WTC11 (cell line): ENCODE measurements around the gene PLXNA1. TPM values are rescaled to one million over a fixed set of nuclear protein-coding genes. Genes with fewer than 3 reads are reported as not detected.
A peak's percentile ranks its signal among the peaks of the same experiment; 100 is the strongest.

Source experiments
- ATAC-seq: fragments of 200-7000 bp; cut with Tn5 transposase; 2 replicates; pipeline ENCODE4 v1.10.0; 2021; ENCODE audit warnings: mild to moderate bottlenecking, moderate library complexity
- CTCF ChIA-PET: fragments of 300-600 bp; sonication (Branson Sonifier 250); formaldehyde crosslinking; loops from one replicate; lab custom pipeline; 2021; ENCODE audit warnings: antibody characterized with exemption; lab: Charles Lee
- POLR2A ChIA-PET: fragments of 350-600 bp; sonication (Branson Sonifier 250); formaldehyde crosslinking; loops from one replicate; lab custom pipeline; 2021; ENCODE audit warnings: antibody characterized with exemption; lab: Charles Lee
- DNase-seq: peaks from one replicate; pipeline ENCODE4 v3.0.0; 2021; ENCODE audit warnings: low spot score
- H3K27ac Mint-ChIP-seq: 2 replicates; pipeline ENCODE4 v1.8.0; 2021; ENCODE audit warnings: mixed read lengths
- H3K27me3 Mint-ChIP-seq: 2 replicates; pipeline ENCODE4 v1.8.0; 2021; ENCODE audit warnings: low read depth, mild to moderate bottlenecking, moderate library complexity, mixed read lengths
- H3K36me3 Mint-ChIP-seq: 2 replicates; pipeline ENCODE4 v1.8.0; 2021; ENCODE audit warnings: mixed read lengths
- H3K4me1 Mint-ChIP-seq: 2 replicates; pipeline ENCODE4 v1.8.0; 2022; ENCODE audit warnings: mixed read lengths
- H3K4me3 Mint-ChIP-seq: 2 replicates; pipeline ENCODE4 v1.8.0; 2021; ENCODE audit warnings: mild to moderate bottlenecking, moderate library complexity, mixed read lengths
- H3K9me3 Mint-ChIP-seq: 2 replicates; pipeline ENCODE4 v1.8.0; 2021; ENCODE audit warnings: mixed read lengths
- ATF1 ChIP-seq: sonication (generic); formaldehyde crosslinking; IDR thresholded peaks from 2 replicates; pipeline ENCODE4 v1.8.1; 2023; ENCODE audit warnings: mild to moderate bottlenecking, moderate library complexity, missing genetic modification reagents
- CREB1 ChIP-seq: sonication (generic); formaldehyde crosslinking; IDR thresholded peaks from 2 replicates; pipeline ENCODE4 v1.8.0; 2023; ENCODE audit warnings: mild to moderate bottlenecking, missing genetic modification reagents
- ETV6 ChIP-seq: sonication (generic); formaldehyde crosslinking; IDR thresholded peaks from 2 replicates; pipeline ENCODE4 v1.8.1; 2022; ENCODE audit warnings: mild to moderate bottlenecking, missing genetic modification reagents
- FOXJ3 ChIP-seq: sonication (generic); formaldehyde crosslinking; IDR thresholded peaks from 2 replicates; pipeline ENCODE4 v1.9.0; 2021; ENCODE audit warnings: missing genetic modification reagents, mild to moderate bottlenecking, borderline replicate concordance
- GRHL2 ChIP-seq: fragments of 250-450 bp; sonication (Bioruptor Pico); IDR thresholded peaks from 2 replicates; pipeline ENCODE4 v1.8.0; 2022; ENCODE audit warnings: mild to moderate bottlenecking, moderate library complexity; ENCODE audit not compliant: insufficient replicate concordance, severe bottlenecking
- GTF2I ChIP-seq: fragments of 250-450 bp; sonication (Bioruptor Pico); conservative IDR thresholded peaks from 2 replicates; pipeline ENCODE4 v1.4.0; 2021; ENCODE audit warnings: mild to moderate bottlenecking
- KAT7 ChIP-seq: sonication (generic); formaldehyde crosslinking; IDR thresholded peaks from 2 replicates; pipeline ENCODE4 v1.8.1; 2023; ENCODE audit warnings: missing genetic modification reagents, mild to moderate bottlenecking, borderline replicate concordance
- MXD4 ChIP-seq: fragments of 250-450 bp; sonication (Bioruptor Pico); IDR thresholded peaks from 2 replicates; pipeline ENCODE4 v1.8.0; 2021; ENCODE audit warnings: mild to moderate bottlenecking, moderate library complexity, borderline replicate concordance
- NFATC4 ChIP-seq: fragments of 250-450 bp; sonication (Bioruptor Pico); IDR thresholded peaks from 2 replicates; pipeline ENCODE4 v1.9.0; 2021; ENCODE audit warnings: mild to moderate bottlenecking
- NR3C1 ChIP-seq: sonication (generic); formaldehyde crosslinking; conservative IDR thresholded peaks from 2 replicates; pipeline ENCODE4 v1.8.1; 2023; ENCODE audit warnings: low read depth, mild to moderate bottlenecking, missing genetic modification reagents
- OVOL2 ChIP-seq: fragments of 250-450 bp; sonication (Bioruptor Pico); IDR thresholded peaks from 2 replicates; pipeline ENCODE4 v1.9.0; 2021; ENCODE audit warnings: mild to moderate bottlenecking, borderline replicate concordance
- TP53 ChIP-seq: sonication (generic); formaldehyde crosslinking; IDR thresholded peaks from 2 replicates; pipeline ENCODE4 v1.8.1; 2023; ENCODE audit warnings: mild to moderate bottlenecking, missing genetic modification reagents
- ZNF281 ChIP-seq: sonication (generic); formaldehyde crosslinking; IDR thresholded peaks from 2 replicates; pipeline ENCODE4 v1.8.0; 2023; ENCODE audit warnings: mild to moderate bottlenecking, missing genetic modification reagents
- ZNF317 ChIP-seq: sonication (generic); formaldehyde crosslinking; IDR thresholded peaks from 2 replicates; pipeline ENCODE4 v1.8.1; 2023; ENCODE audit warnings: low read depth, mild to moderate bottlenecking, moderate library complexity, missing genetic modification reagents, borderline replicate concordance
- ZSCAN18 ChIP-seq: fragments of 250-450 bp; sonication (Bioruptor Pico); IDR thresholded peaks from 2 replicates; pipeline ENCODE4 v2.1.2; 2022; ENCODE audit warnings: mild to moderate bottlenecking, moderate library complexity
- total RNA-seq: library from RNA; stranded (reverse); gene quantifications from 3 replicates; pipeline ENCODE4 v1.2.3, GENCODE V29; 2021
- TF ChIP-seq, protein P1 (sequence below): sonication (generic); formaldehyde crosslinking; IDR thresholded peaks from 2 replicates; pipeline ENCODE4 v1.8.1; 2023; ENCODE audit warnings: mild to moderate bottlenecking, missing genetic modification reagents
- TF ChIP-seq, protein P2 (sequence below): sonication (generic); formaldehyde crosslinking; conservative IDR thresholded peaks from 2 replicates; pipeline ENCODE4 v1.8.1; 2022; ENCODE audit warnings: mild to moderate bottlenecking, missing genetic modification reagents
- TF ChIP-seq, protein P3 (sequence below): sonication (generic); formaldehyde crosslinking; IDR thresholded peaks from 2 replicates; pipeline ENCODE4 v1.8.0; 2022; ENCODE audit warnings: mild to moderate bottlenecking, missing genetic modification reagents
- TF ChIP-seq, protein P4 (sequence below): sonication (generic); formaldehyde crosslinking; IDR thresholded peaks from 2 replicates; pipeline ENCODE4 v1.8.1; 2022; ENCODE audit warnings: missing genetic modification reagents, borderline replicate concordance
- TF ChIP-seq, protein P5 (sequence below): sonication (generic); formaldehyde crosslinking; IDR thresholded peaks from 2 replicates; pipeline ENCODE4 v1.8.1; 2022; ENCODE audit warnings: low read depth, mild to moderate bottlenecking, moderate library complexity, missing genetic modification reagents, borderline replicate concordance

PLXNA1 gene
- total RNA-seq, 1 experiment from 2014 or later, result 53.8 TPM

DNA sequence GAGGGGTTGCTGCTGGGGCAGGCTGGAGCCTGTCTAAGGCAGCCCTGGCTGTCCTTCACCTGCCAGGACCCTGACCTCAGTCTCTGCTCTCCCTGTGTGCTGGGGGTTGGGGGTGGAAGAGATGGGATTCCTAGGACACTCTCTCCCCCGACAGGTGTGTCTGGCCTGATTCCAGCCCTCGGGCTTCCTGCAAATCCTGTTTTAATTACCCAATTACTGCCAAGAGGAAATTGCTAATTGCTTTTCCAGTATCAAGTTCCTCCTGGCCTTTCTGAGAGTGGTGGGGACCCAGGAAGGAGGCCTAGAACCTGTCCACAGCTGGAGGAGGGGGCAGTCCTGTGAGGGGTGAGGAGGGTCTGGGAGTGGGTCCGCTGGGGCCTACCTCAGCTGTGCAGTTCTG lies 15.8 kb downstream of the PLXNA1 start:
- no peak for ATAC-seq
- no peaks in the 10 kb centered on the region for H3K9me3 Mint-ChIP-seq
- TF ChIP-seq GTF2I (CRISPR knock-in tag), result no peak
- TF ChIP-seq ATF1 (CRISPR knock-in tag), result no peak
- TF ChIP-seq, protein P1, sequence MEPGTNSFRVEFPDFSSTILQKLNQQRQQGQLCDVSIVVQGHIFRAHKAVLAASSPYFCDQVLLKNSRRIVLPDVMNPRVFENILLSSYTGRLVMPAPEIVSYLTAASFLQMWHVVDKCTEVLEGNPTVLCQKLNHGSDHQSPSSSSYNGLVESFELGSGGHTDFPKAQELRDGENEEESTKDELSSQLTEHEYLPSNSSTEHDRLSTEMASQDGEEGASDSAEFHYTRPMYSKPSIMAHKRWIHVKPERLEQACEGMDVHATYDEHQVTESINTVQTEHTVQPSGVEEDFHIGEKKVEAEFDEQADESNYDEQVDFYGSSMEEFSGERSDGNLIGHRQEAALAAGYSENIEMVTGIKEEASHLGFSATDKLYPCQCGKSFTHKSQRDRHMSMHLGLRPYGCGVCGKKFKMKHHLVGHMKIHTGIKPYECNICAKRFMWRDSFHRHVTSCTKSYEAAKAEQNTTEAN (CRISPR knock-in tag), result no peak
- no peak for TF ChIP-seq ZSCAN18 (CRISPR knock-in tag)
- no peak for TF ChIP-seq FOXJ3 (CRISPR knock-in tag)
- no peak for TF ChIP-seq TP53
- no peak for TF ChIP-seq NFATC4 (CRISPR knock-in tag)
- TF ChIP-seq, all 79 proteins: peak for 0
- ChIA-PET POLR2A (no interaction called here), CTCF (interaction anchor here (2.3 kb wide), 1 partner anchor 16 kb away, joined by 8 read pairs; the partner anchor contains the start of gene PLXNA1)
- Mint-ChIP-seq H3K27me3 (no peaks in the 10 kb centered on the region), H3K27ac (peak overlapping the region; percentile 36; the same call in 1 of the 2 replicates), H3K4me3 (no peak overlapping the region), H3K36me3 (no peaks in the 10 kb centered on the region), H3K4me1 (peaks cover 26% of the 10 kb centered on the region)
- DNase-seq, result no peak

GRCh38 chr3:126999383-126999782 lies 16.5 kb downstream of the PLXNA1 start:
- ChIA-PET CTCF (interaction anchor here (2.3 kb wide), 1 partner anchor 17 kb away, joined by 8 read pairs; the partner anchor contains the start of gene PLXNA1), POLR2A (interaction anchor here (0.6 kb wide), 1 partner anchor 692 kb away, joined by 5 read pairs; no protein-coding TSS in a partner anchor)
- Mint-ChIP-seq H3K27ac (no peak overlapping the region), H3K27me3 (no peaks in the 10 kb centered on the region), H3K4me1 (peaks cover 26% of the 10 kb centered on the region), H3K9me3 (no peaks in the 10 kb centered on the region), H3K36me3 (no peaks in the 10 kb centered on the region; the same call in 1 of the 2 replicates), H3K4me3 (no peak overlapping the region)
- DNase-seq, result no peak
- ATAC-seq, result no peak
- TF ChIP-seq NFATC4 (CRISPR knock-in tag), result no peak
- TF ChIP-seq ZNF317 (CRISPR knock-in tag), result peak; percentile 68; the same call in 1 of the 2 replicates

- no peaks in the 10 kb centered on the region for H3K9me3 Mint-ChIP-seq
- CTCF ChIA-PET, result interaction anchor here (2.3 kb wide), 1 partner anchor 18 kb away, joined by 8 read pairs; the partner anchor contains the start of gene PLXNA1
- no peak for TF ChIP-seq CREB1
- TF ChIP-seq NR3C1, result no peak
- TF ChIP-seq ATF1 (CRISPR knock-in tag), result no peak
- TF ChIP-seq, protein P2, sequence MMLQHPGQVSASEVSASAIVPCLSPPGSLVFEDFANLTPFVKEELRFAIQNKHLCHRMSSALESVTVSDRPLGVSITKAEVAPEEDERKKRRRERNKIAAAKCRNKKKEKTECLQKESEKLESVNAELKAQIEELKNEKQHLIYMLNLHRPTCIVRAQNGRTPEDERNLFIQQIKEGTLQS (CRISPR knock-in tag), result no peak
- no peak for TF ChIP-seq ETV6 (CRISPR knock-in tag)
- TF ChIP-seq MXD4, result no peak
- no peak for TF ChIP-seq ZNF281 (CRISPR knock-in tag)
- TF ChIP-seq, protein P3, sequence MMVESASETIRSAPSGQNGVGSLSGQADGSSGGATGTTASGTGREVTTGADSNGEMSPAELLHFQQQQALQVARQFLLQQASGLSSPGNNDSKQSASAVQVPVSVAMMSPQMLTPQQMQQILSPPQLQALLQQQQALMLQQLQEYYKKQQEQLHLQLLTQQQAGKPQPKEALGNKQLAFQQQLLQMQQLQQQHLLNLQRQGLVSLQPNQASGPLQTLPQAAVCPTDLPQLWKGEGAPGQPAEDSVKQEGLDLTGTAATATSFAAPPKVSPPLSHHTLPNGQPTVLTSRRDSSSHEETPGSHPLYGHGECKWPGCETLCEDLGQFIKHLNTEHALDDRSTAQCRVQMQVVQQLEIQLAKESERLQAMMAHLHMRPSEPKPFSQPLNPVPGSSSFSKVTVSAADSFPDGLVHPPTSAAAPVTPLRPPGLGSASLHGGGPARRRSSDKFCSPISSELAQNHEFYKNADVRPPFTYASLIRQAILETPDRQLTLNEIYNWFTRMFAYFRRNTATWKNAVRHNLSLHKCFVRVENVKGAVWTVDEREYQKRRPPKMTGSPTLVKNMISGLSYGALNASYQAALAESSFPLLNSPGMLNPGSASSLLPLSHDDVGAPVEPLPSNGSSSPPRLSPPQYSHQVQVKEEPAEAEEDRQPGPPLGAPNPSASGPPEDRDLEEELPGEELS (CRISPR knock-in tag), result no peak
- no peak for TF ChIP-seq OVOL2 (CRISPR knock-in tag)
- TF ChIP-seq, protein P4, sequence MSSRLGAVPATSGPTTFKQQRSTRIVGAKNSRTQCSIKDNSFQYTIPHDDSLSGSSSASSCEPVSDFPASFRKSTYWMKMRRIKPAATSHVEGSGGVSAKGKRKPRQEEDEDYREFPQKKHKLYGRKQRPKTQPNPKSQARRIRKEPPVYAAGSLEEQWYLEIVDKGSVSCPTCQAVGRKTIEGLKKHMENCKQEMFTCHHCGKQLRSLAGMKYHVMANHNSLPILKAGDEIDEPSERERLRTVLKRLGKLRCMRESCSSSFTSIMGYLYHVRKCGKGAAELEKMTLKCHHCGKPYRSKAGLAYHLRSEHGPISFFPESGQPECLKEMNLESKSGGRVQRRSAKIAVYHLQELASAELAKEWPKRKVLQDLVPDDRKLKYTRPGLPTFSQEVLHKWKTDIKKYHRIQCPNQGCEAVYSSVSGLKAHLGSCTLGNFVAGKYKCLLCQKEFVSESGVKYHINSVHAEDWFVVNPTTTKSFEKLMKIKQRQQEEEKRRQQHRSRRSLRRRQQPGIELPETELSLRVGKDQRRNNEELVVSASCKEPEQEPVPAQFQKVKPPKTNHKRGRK (CRISPR knock-in tag), result no peak
- TF ChIP-seq KAT7 (CRISPR knock-in tag), result no peak
- TF ChIP-seq GRHL2 (CRISPR knock-in tag), result no peak
- no peak for TF ChIP-seq TP53
- TF ChIP-seq, protein P5, sequence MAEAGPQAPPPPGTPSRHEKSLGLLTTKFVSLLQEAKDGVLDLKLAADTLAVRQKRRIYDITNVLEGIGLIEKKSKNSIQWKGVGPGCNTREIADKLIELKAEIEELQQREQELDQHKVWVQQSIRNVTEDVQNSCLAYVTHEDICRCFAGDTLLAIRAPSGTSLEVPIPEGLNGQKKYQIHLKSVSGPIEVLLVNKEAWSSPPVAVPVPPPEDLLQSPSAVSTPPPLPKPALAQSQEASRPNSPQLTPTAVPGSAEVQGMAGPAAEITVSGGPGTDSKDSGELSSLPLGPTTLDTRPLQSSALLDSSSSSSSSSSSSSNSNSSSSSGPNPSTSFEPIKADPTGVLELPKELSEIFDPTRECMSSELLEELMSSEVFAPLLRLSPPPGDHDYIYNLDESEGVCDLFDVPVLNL (CRISPR knock-in tag), result no peak
- TF ChIP-seq, all 79 proteins: peak for 0
- H3K27me3 Mint-ChIP-seq, result no peaks in the 10 kb centered on the region
- no peaks in the 10 kb centered on the region; the same call in 1 of the 2 replicates for H3K36me3 Mint-ChIP-seq
- POLR2A ChIA-PET, result no interaction called here
- no peak overlapping the region for H3K27ac Mint-ChIP-seq
- no peak for DNase-seq
- no peak for ATAC-seq
- no peak overlapping the region for H3K4me3 Mint-ChIP-seq
- H3K4me1 Mint-ChIP-seq, result peaks cover 26% of the 10 kb centered on the region
These were observed 17.2 kb downstream of the PLXNA1 start for GRCh38 chr3:127000119-127000518.
